NCI-H526 (cell line): Measurements from ENCODE around the gene JOSD2.
"Not testable (repeated sequence)": the region's sequence is repeated elsewhere in the genome, so short reads cannot be mapped to it uniquely, and the experiment has no call there.

Experiments used
- DNase-seq, 2 experiments: peaks; one replicate each; lab custom pipeline; 2025; lab: John Stamatoyannopoulos, UW

Gene JOSD2

GRCh38 chr19:50478901-50479715, 31.9 kb downstream of the JOSD2 start:
- DNase-seq: peak; percentile 17 to 71

- DNase-seq: no peak
Measured at GRCh38 chr19:50477751-50478515, 33.1 kb downstream of the JOSD2 start.

GRCh38 chr19:50476907-50477238, 34.1 kb downstream of the JOSD2 start:
- no peak for DNase-seq

GRCh38 chr19:50476224-50476906, 34.6 kb downstream of the JOSD2 start, which contains the start of the genes EMC10 and GARIN5A:
Gene EMC10, plus strand, starts transcription at chr19:50476507. Its CDS starts 38 bp downstream, at chr19:50476545.
Gene GARIN5A, minus strand, starts transcription at chr19:50476848. Its CDS starts 460 bp downstream, at chr19:50476388.
- DNase-seq: peak; percentile 94 to 97

- DNase-seq: no peak
Measured at GRCh38 chr19:50475736-50476223, 35.2 kb downstream of the JOSD2 start.

GRCh38 chr19:50475101-50475568, 35.9 kb downstream of the JOSD2 start:
- DNase-seq: no peak

- not testable (repeated sequence) for DNase-seq
Measured at GRCh38 chr19:50473336-50473735, 37.7 kb downstream of the JOSD2 start.

GRCh38 chr19:50468818-50469217, 42.2 kb downstream of the JOSD2 start:
- no peak for DNase-seq

- DNase-seq: no peak
Measured at GRCh38 chr19:50467566-50467965, 43.4 kb downstream of the JOSD2 start.

- no peak for DNase-seq
Measured at GRCh38 chr19:50466706-50467039, 44.3 kb downstream of the JOSD2 start.

- DNase-seq: peak in 1 of 2 experiments; percentile 26
Measured at GRCh38 chr19:50465986-50466705, 44.8 kb downstream of the JOSD2 start.

- DNase-seq: no peak
Measured at GRCh38 chr19:50465000-50465399, 46.0 kb downstream of the JOSD2 start.

- no peak for DNase-seq
Measured at GRCh38 chr19:50464348-50464747, 46.6 kb downstream of the JOSD2 start.

- no peak for DNase-seq
Measured at GRCh38 chr19:50462970-50463369, 48.0 kb downstream of the JOSD2 start.

GRCh38 chr19:50461066-50461875, 49.7 kb downstream of the JOSD2 start:
- peak; percentile 62 to 83 for DNase-seq

GRCh38 chr19:50460161-50460765, 50.7 kb downstream of the JOSD2 start:
- no peak for DNase-seq

GRCh38 chr19:50459638-50460037, 51.4 kb downstream of the JOSD2 start:
- DNase-seq: no peak

- no peak for DNase-seq
Measured at GRCh38 chr19:50459067-50459456, 51.9 kb downstream of the JOSD2 start.

- peak in 1 of 2 experiments; percentile 23 for DNase-seq
Measured at GRCh38 chr19:50458396-50459066, 52.5 kb downstream of the JOSD2 start.

GRCh38 chr19:50457300-50457699, 53.7 kb downstream of the JOSD2 start:
- DNase-seq: no peak
